Psoas muscle (tissue), 8 donors: Measurements from ENCODE around the gene B4GALT2. TPM values are rescaled to one million over a fixed set of nuclear protein-coding genes. Genes with fewer than 3 reads are reported as not detected.
A peak's percentile ranks its signal among the peaks of the same experiment; 100 is the strongest.

Source experiments
- ATAC-seq, 4 donors: fragments of 200-7000 bp; cut with Tn5 transposase; one replicate each; pipeline ENCODE4 v1.9.1; 2020; ENCODE audit warnings: moderate library complexity in 3 of 4, mild to moderate bottlenecking in 2 of 4
- DNase-seq, 2 donors: peaks; one replicate each; pipeline ENCODE4 v3.0.0-alpha.2; 2020
- H3K27ac ChIP-seq: fragments of 200-600 bp; one replicate; pipeline ENCODE4 v1.8.0; 2022
- H3K27me3 ChIP-seq, 3 donors: fragments of 200-600 bp in 1 of 3; one replicate each; pipeline versions ENCODE4 v1.6.1 to v1.8.0; 2013 to 2022; ENCODE audit warnings: low read length in 2 of 3, mild to moderate bottlenecking in 2 of 3, moderate library complexity in 1 of 3; ENCODE audit not compliant: insufficient read depth in 3 of 3
- H3K36me3 ChIP-seq, 2 donors: fragments of 200-600 bp in 1 of 2; one replicate each; pipeline versions ENCODE4 v1.6.1 to v1.8.0; 2013 to 2022; ENCODE audit warnings: low read depth in 1 of 2, mild to moderate bottlenecking in 1 of 2, moderate library complexity in 1 of 2; ENCODE audit not compliant: insufficient read depth in 1 of 2
- H3K4me1 ChIP-seq: fragments of 200-600 bp; one replicate; pipeline ENCODE4 v1.8.0; 2022
- H3K4me3 ChIP-seq: fragments of 200-600 bp; one replicate; pipeline ENCODE4 v1.8.0; 2022; ENCODE audit warnings: mild to moderate bottlenecking
- H3K9me3 ChIP-seq: fragments of 200-600 bp; one replicate; pipeline ENCODE4 v1.8.0; 2022
- CTCF ChIP-seq: fragments of 200-600 bp; IDR thresholded peaks from one replicate; pipeline ENCODE4 v1.8.0; 2022; ENCODE audit warnings: antibody characterized with exemption
- WGBS, 3 donors: extraction: QIAGEN DNeasy Blood & Tissue Kit; methylation state at CpG; one replicate each; pipeline versions ENCODE4 v1.1.6 to v1.1.7; 2013; 5-methylcytosine and 5-hydroxymethylcytosine counted together
- intact Hi-C, 2 donors: fragments of 100-400 bp; cut with DNase I; formaldehyde crosslinking; loops; one replicate each; pipeline versions ENCODE4 v1.11.0 to v1.14.2; 2022
- polyA plus RNA-seq, 3 donors: library from polyadenylated mRNA; stranded (reverse); fragments of 200-250 nt; gene quantifications; one replicate each; pipeline ENCODE4 v1.2.3, GENCODE V29; 2013
- total RNA-seq, 4 donors: library from RNA; stranded (reverse); fragmentation: NEBNext Ultra II Directional in 2 of 4; extraction: Animal tissue kit (Norgen Biotek cat#: 25700) in 2 of 4; gene quantifications; one replicate each; pipeline versions ENCODE4 v1.2.1 to v1.2.4, GENCODE V29; 2021 to 2023
- donor health status: healthy with polysubstance abuse.
- donor health status: DM: no; HTN: no; CAD: no; lungs with moderate emphysema.
- donor health status: Bipolar disorder and iron deficiency.
- donor health status: healthy.
- donor health status: DM: yes; HTN: yes; CAD: no.
- donor health status: DM: no; HTN: no; CAD: no.
- donor health status: DM: no; HTN: no; CAD: no.
- donor health status: DM: yes; HTN: yes; CAD: no.

Gene B4GALT2
- total and polyA plus RNA-seq, 7 donors: 33.5 to 81.0 (median 54.9) TPM

DNA sequence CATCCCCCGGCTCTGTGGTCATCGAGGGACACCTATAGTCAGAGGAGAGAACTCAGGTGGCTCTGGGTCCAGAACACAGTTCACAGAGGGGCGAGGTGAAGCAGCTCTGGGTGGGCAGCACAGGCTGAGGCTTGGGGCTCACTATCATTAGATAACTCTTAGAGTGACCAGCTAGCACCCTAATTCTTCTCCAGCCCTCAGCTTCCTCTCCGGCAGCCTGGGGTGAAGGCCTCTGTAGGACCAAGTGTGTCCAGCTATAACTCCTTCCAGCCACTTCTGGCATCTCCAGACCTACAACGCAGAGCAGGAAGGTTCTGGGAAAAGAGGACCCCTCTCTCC lies 44.1 kb upstream of the B4GALT2 start:
- TF ChIP-seq CTCF: no peak
- peaks cover 0 to 4% (median 0%) of the 10 kb centered on the region in 3 donors for H3K27me3 ChIP-seq
- WGBS, 3 donors: 48 to 63% (median 52%) methylated on average over 5 of the region's 5 CpGs

DNA sequence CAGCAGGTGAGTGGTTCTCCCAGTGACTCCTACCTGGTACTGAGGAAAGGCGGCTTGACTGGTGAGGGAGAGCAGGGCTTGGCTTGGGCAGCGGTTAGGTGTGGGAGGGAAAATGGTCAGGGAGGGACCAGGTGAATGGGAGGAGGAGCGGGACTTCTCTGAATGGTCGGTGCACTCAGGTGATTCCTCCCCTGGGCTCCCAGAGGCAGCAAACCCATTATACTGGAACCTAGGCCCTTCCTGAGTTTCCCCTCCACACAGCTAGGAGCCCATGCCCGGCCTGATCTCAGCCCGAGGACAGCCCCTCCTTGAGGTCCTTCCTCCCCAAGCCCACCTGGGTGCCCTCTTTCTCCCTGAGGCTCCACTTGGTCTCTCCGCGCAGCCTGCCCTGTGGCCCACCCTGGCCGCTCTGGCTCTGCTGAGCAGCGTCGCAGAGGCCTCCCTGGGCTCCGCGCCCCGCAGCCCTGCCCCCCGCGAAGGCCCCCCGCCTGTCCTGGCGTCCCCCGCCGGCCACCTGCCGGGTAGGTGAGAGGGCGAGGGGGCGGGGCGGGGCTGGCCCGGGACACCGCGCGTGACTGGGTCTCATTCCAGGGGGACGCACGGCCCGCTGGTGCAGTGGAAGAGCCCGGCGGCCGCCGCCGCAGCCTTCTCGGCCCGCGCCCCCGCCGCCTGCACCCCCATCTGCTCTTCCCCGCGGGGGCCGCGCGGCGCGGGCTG lies 43.1 kb upstream of the B4GALT2 start:
- ATAC-seq (no peak), DNase-seq (no peak)
- WGBS, 3 donors: 11 to 44% (median 16%) methylated on average over 13 to 48 of the region's 48 CpGs
- Histone ChIP-seq H3K36me3 (no peaks in the 10 kb centered on the region), H3K4me1 (peaks cover 25% of the 10 kb centered on the region), H3K27ac (no peak overlapping the region), H3K4me3 (peak overlapping the region; percentile 64), H3K27me3 (peaks cover 0 to 4% (median 0%) of the 10 kb centered on the region in 3 donors), H3K9me3 (no peaks in the 10 kb centered on the region)
- intact Hi-C loops: loop anchor here (2.0 to 10.0 kb wide), 3 partner anchors 173 to 409 kb away; no protein-coding TSS in a partner anchor
- no peak for TF ChIP-seq CTCF

More for the DNA sequence above, 44.1 kb upstream of the B4GALT2 start:
- Histone ChIP-seq H3K4me3 (no peak overlapping the region), H3K9me3 (no peaks in the 10 kb centered on the region), H3K36me3 (no peaks in the 10 kb centered on the region), H3K4me1 (peaks cover 25% of the 10 kb centered on the region), H3K27ac (no peak overlapping the region)
- no peak for DNase-seq
- intact Hi-C loops: loop anchor here (1.0 to 10.0 kb wide), 5 partner anchors 53 to 408 kb away; no protein-coding TSS in a partner anchor
- ATAC-seq: no peak

- peak overlapping the region; percentile 64 for H3K4me3 ChIP-seq
- no peaks in the 10 kb centered on the region for H3K9me3 ChIP-seq
- H3K36me3 ChIP-seq: no peaks in the 10 kb centered on the region
- 15 to 30% (median 22%) methylated on average over 29 to 56 of the region's 56 CpGs for WGBS, 3 donors
- intact Hi-C loops: loop anchor here (2.0 to 10.0 kb wide), 3 partner anchors 174 to 409 kb away; no protein-coding TSS in a partner anchor
- ATAC-seq (peak in 3 of 4 donors; percentile 21 to 36 (median 30)), DNase-seq (peak; percentile 30 to 66)
- peaks cover 25% of the 10 kb centered on the region for H3K4me1 ChIP-seq
- no peak for TF ChIP-seq CTCF
- H3K27me3 ChIP-seq: peaks cover 0 to 4% (median 0%) of the 10 kb centered on the region in 3 donors
- H3K27ac ChIP-seq: no peak overlapping the region
These were observed 42.4 kb upstream of the B4GALT2 start for GRCh38 chr1:43936431-43937151.

DNA sequence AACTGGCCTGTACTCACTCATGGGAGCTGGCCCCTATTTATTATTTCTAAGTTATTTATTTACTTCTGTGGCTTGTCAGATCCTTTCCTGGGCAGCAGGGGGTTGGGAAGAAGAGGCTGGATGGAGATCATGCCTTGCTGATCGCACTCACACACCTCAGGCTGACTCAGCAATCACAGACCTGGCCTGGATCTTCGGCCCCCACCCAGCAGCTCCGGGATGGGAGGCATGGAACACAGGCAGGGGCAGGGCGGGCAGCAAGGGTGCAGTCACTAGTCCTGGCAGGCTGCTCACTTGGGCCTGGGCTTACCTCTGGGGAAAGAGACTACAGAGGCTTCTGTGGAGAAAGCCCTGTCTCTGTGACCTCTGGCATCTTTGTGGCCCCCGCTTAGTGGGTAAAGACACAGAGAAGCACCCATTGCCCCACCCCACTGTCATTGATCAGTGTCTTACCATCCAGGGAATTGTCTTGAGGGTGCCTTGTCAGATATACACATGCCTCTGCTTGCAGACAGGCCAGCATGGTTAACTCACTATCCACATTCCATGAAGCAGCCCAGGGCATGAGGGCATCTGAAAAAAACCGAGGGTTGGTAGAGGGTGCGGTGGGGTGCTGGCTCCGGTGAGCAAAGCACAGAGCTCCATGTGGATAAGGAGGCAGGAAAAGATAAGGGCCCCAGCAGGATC lies 41.7 kb upstream of the B4GALT2 start:
- Histone ChIP-seq H3K9me3 (no peaks in the 10 kb centered on the region), H3K27me3 (peaks cover 0 to 4% (median 0%) of the 10 kb centered on the region in 3 donors), H3K4me1 (peaks cover 25% of the 10 kb centered on the region), H3K36me3 (no peaks in the 10 kb centered on the region), H3K27ac (no peak overlapping the region), H3K4me3 (no peak overlapping the region)
- ATAC-seq (no peak), DNase-seq (no peak)
- WGBS, 3 donors: 91 to 94% (median 92%) methylated on average over 8 of the region's 8 CpGs
- intact Hi-C loops: loop anchor here (2.0 to 10.0 kb wide), 3 partner anchors 175 to 410 kb away; no protein-coding TSS in a partner anchor
- TF ChIP-seq CTCF: no peak
